Stimulated activated CD8-positive, alpha-beta memory T cell treated with anti-CD3 and anti-CD28 coated beads, Interleukin-12 subunit alpha, Interleukin-12 subunit beta, amount 100 ng/mL, for 1 hour (primary cell): Measurements from ENCODE around the gene HTR1A.

ENCODE experiments used
- DNase-seq: peaks from one replicate; pipeline ENCODE4 v3.0.0-alpha.2; 2020; ENCODE audit warnings: low read depth

The HTR1A gene

GRCh38 chr5:63962279-63962678 is at the start of gene HTR1A:
HTR1A (minus strand) TSS chr5:63962445; CDS start chr5:63961719, 726 bp downstream.
- no peak for DNase-seq

DNA sequence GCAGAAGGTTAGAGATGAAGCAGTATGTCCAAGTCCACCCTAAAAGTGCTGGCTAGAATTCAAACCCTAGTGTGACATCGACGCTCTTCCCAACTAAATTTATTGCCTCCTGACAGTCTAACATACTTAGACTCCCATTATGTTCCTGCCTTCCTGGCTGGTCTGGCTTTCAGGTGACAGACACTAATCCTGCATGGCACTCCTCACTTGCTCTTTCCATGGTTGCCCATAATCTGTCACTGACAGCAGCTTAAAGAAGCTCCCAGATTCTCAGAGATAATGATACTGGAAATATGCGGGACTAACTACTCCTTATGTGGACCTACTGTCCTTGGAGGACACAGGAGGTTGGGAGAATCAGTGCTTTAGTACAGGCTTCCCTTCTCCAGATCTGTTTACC is 41.7 kb upstream of the HTR1A start:
- DNase-seq: no peak

DNA sequence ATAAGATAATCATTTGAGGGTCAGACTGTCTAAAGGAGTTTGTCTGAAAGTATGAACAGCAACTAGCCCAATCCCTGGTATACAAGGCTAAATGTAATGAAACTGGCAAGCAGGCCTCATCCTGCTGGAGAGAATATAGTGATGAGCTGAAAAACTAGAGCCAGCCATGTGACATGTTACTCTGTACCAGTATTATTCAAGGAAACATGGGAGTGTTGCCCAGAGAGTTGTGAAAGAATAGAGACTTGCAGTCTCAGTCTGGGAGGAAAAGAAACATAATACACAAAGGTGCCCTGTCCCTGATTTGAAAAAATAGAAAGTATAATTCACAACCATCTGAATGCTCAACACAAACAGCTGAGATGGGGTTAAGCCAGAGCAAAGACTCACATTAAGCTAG is 37.9 kb upstream of the HTR1A start:
- DNase-seq: no peak

GRCh38 chr5:63987053-63987452 is 24.8 kb upstream of the HTR1A start:
- no peak for DNase-seq

DNA sequence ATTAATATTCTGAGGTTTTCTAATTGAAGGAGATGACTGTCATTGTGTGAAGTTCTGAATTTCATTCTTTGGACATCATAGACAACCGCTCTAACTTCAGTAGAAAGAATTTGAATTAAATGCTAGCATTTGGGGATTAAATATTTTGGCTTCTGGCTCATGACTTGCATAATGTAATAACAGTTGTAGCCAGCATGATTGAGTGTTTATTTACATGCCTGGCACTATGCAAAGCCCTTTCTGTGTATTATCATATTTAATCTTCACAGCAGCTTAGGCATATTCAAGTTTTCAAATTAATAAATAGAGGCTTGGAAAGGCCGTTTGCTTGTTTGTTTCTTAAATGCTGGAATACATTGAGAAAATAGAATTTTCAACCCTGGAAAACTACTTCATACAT is 19.6 kb upstream of the HTR1A start:
- no peak for DNase-seq

DNA sequence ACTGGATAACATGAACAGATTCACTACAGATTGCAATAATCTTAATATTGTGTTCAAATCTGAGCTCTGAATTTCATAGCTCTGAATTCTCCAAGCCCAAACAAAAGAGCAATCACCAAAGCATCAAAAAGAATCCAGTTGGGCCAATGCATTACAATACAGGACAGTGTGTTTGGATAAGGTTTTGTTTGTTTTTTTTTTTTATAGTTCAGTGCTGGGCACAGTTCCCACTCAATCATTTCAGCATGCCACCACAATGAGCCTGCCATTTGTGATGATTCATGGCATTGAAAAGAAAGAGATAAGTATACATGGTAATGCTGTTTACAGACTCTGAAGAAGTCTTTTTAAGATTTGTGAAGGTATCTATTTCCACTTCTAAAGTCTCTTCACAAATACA is 1.7 kb upstream of the HTR1A start:
- DNase-seq: no peak

- no peak for DNase-seq
These were observed 963 bp upstream of the HTR1A start for GRCh38 chr5:63963080-63963735.

- no peak for DNase-seq
These were observed 565 bp downstream of the HTR1A start for GRCh38 chr5:63961598-63962161.

DNA sequence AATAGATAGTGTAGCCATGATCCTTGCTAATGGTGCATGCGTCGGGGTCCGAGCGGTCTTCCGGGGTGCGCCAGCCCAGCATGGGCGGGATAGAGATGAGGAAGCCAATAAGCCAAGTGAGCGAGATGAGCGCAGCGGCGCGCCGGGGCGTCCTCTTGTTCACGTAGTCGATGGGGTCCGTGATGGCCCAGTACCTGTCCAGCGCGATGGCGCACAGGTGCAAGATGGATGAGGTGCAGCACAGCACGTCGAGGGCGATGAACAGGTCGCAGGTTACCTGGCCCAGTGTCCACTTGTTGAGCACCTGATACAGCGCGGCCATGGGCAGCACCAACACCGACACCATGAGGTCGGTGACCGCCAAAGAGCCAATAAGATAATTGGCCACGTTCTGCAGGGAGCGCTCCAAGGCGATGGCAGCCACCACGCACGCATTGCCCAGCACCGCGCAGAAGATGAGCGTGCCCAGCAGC is 1.1 kb downstream of the HTR1A start:
- no peak for DNase-seq

DNA sequence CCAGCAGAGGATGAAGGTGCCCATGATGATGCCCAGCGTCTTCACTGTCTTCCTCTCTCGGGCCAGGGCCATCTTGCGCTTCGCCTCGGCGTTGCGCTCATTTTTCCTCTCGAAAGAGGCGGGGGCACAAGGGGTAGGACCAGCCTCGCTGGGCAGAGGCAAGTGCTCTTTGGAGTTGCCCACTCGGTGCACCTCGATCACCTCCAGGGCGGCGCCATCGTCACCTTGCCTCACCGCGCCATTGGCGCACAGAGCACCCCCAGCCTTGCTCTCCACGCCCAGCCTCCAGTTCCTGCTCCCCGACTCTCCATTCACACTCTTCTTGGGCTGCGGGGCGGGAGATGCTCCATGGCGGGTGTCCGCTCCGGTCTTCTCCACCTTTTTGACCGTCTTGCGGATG is 1.6 kb downstream of the HTR1A start:
- no peak for DNase-seq

- DNase-seq: no peak
These were observed 2.9 kb downstream of the HTR1A start for GRCh38 chr5:63959177-63959982.

DNA sequence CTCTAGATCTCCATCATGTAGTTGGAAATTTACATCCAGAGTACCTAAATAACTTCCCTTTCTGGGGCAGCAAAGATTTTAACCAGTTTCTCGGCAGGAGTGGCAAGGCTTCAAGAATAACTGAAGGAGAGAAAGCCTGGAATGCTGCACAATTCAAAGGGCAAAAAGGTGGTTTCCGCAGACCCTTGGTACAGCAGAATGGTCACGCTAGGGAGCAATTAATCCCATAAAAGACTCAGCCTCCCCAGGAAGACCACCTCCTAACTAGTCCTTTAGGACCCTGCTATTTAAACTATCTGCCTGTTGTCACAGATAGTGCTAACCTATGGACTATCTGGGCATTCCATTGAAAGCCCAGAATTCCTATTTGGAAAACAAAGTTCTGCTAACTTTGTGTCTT is 3.6 kb downstream of the HTR1A start:
- DNase-seq: no peak

- no peak for DNase-seq
These were observed 4.6 kb downstream of the HTR1A start for GRCh38 chr5:63957617-63958016.

DNA sequence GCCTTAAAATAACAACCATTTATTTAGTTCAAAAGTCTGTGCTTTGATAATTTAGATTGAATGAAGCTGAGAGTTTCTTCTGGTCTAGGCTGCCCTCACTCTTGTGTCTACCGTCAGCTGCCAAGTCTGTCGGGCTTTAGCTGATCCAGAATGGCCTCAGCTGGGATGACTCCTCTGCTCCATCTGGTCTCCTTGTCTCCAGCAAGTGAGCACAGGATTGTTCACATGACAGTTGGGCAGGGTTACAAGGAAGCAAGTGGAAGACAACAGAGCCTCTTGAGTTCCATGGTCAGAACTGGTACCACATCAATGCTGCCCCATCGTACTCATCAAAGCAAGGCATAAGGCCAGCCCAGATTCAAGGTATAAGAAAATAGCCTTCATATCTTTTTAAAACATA is 9.0 kb downstream of the HTR1A start:
- DNase-seq: no peak

DNA sequence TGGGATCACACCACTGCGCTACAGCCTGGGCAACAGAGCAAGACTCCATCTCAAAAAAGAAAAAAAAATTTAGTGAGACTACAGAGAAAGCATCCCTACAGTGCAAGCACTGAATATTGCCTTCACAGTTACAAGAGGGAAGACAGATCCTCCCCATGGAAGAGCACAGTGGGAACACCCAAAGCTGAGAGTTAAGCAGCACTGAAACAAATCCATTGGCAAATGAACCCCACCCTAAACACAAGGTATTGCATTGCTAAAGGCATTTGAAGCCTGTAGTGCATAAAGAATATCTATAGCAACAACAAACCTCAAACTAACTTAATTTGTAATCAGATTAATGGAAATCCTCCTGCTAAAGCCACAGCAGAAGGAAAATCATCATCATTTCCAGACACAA is 27.1 kb downstream of the HTR1A start:
- no peak for DNase-seq

- no peak for DNase-seq
These were observed 30.4 kb downstream of the HTR1A start for GRCh38 chr5:63931836-63932235.

DNA sequence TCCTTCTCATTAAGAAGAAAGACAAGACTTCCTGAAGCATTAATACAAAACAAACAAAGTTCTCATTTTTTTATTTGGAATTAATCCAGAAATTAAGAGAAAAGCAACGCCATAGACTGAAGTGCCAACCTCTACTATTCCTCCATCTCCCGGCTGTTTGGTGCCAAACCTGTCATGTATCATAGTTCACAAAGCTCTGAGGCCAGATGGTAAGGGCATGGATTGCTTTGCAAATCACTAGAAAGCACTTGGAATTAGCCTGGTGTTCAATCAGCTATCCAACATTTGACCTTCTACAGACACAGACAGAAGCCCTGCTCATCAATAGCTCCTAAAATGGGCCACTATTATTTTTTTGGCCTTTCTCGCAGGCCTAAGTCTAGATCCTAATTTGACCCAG is 33.8 kb downstream of the HTR1A start:
- DNase-seq: no peak

DNA sequence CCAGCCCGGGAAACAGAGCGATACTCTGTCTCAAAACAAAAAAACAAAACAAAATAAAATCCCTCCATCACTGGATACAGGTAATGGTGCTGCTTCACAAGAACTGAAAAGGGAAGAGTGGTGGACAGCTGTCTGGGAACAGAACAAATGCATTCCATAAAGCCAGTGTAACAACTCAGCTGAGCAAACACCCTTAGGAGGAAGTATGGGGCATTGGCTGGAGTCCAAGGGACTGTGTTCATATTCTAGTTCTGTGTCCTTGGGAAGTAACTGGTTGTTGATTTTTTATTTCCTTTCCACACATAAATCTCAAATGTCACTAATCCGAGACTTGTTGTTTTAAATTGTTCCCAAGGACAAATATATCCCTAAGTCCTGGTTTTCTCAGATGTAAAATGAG is 38.3 kb downstream of the HTR1A start:
- no peak for DNase-seq

DNA sequence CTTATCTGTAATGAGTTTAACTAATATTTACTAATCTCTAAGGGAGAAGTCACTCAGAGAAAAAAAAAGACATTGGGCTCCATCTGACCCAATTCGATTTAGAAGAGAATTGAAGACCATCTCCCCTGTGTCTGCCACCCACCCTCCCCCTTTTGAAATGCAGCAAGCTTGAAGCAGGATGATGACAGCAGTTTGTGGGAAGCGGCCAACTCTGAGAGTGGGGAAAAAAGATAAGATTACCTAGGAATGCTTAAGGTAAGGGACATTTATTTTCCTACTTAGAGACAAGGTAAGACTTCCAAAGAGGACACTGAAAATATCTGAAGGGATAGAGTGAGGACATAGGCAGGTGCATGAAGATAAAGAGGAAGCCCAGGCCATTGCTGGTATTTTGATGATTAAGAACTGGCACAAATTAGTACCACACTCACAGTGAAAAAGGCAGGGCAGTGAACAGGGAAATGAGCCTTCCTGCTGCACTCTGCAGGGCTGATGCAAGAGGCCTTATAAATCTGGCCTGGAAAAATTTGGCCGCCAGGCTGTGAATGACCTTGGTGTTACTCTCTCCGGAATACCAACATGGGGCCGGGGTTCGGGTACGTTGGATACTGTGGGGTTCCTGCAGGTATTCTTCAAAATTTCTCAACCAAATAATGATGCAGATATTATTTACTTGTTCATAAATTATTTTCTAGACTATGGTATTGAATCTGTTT is 42.3 kb downstream of the HTR1A start:
- DNase-seq: no peak

DNA sequence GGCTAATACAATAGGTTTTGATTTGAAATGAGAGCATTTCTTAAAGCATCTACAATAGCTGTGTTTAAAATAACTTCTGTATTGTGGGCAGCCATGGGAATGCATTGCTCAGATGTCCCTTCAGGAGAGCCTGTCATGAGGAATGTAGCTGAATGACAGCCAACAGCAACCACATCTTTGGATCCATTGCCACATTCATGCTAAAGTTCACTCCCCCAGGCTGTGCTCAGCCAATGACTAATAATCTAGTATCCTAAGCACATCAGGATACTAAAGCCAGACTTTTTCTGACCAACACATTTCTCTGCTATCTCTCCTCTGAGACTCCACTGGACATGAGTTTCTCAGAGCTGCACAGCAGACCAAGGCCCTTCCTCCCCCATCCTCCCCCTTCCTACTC is 45.5 kb downstream of the HTR1A start:
- DNase-seq: no peak

DNA sequence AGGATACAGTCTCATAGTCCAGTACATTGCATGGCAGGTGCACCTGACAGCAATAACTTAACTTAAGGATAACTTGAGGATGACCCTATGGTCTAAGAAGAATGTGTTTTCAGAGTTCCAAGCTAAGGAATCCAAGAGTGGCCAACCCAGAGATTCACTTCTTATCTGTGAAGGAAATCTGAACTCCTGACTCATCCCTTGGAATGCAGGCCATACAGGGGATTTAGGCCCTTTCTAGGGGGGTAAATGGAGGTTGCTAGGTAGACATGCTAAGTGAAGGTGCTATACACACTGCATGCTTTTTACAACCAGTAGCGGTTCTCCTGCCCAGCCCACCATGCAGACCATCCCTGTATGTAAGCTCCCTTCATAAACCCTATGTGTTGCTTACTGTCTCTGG is 50.4 kb downstream of the HTR1A start:
- DNase-seq: no peak
